GM21786 (cell line): ENCODE data around the gene EEF2KMT.

Experiments
- ATAC-seq: cut with Tn5 transposase; IDR thresholded peaks from one replicate; pipeline ENCODE4 v1.9.1; 2021; ENCODE audit not compliant: unreplicated experiment

Gene EEF2KMT

DNA sequence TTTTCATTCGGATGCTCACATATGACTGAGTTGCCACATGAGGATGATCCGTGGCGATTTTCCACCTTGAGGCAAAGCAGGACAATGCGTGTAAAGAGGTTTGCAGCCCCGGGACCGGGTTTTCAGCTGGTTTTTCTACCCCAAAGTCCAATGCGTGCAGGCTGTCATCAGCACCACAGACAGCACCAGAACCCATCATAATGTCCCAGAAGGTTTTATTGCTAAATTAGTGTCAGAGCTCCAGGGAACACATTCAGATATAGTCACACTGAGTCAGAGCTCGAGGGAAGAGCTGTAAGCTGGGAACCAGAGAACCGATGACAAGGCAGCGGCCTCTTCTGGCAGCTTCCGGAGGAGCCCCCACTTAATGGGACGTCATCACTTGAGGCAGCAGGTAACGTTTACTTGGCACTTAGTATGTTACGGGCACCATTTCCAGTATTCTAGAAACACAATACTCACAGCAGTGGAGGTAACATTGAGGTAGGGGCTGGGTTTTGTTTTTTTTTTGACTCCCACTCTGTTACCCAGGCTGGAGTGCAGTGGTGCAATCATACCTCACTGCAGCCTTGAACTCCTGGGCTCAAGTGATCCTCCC lies 54.9 kb downstream of the EEF2KMT start:
- ATAC-seq: no peak

- peak; percentile 68 for ATAC-seq
These were observed 55.9 kb downstream of the EEF2KMT start for GRCh38 chr16:5041600-5042133.

DNA sequence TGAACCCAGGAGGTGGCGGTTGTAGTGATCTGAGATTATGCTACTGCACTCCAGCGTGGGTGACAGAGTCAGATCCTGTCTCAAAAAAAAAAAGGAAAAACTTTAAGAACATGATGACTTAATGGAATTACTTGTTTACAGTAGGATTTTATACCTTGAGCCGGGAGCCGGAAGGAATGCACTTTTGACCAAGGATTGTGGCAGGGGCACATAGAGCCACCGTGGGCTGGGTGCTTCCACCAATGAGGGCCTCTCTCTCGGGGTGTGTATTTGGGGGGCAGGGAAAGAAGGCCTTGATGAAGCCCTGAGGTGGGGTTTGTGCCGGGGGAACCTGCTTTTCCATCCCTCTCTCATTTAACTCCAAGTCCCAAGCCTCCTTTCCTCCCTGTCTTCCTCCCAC lies 57.1 kb downstream of the EEF2KMT start:
- no peak for ATAC-seq

GRCh38 chr16:5036228-5037156 lies 61.1 kb downstream of the EEF2KMT start:
- no peak for ATAC-seq

GRCh38 chr16:5035909-5036227 lies 61.7 kb downstream of the EEF2KMT start:
- ATAC-seq: no peak
